HG03159 (cell line): Measurements from ENCODE around the gene SMIM35.

Experiments used
- ATAC-seq: cut with Tn5 transposase; IDR thresholded peaks from one replicate; pipeline ENCODE4 v1.9.1; 2021; ENCODE audit warnings: mild to moderate bottlenecking, moderate library complexity; ENCODE audit not compliant: unreplicated experiment

The SMIM35 gene

DNA sequence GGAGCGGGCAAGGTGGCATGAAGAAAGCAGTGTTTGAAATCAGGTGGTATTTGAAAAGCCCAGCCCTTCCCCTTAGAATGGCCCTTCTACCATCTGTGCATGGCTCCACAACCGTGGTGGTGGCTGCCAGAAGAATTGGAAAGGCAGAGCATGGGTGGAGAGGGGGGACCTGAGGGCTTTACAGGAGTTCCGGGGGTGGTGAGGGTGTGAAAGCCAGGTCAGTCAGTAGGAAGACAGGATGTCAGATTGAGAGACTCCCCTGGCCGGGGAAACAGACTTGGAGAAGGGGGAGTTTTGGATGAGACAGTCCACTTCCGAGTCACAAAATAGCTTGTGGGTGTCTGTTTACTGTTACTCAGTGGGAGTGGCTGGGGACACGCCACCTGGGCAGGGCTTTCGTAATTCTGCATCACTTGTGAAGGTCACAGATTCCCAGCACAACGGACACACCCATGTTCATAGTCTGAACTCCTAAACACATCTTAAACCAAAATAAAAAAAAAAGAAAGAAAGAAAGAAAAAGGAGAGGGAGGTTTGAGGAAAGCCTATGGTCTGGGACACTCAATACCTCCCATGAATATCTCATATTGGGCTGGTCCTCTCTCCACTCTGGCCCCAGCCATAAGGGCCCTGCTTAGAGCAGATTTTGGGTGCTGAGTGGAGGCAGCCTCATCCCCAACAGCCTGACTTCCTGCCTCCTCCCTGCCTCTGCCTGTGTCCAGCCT is 24.4 kb upstream of the SMIM35 start:
- no peak for ATAC-seq

DNA sequence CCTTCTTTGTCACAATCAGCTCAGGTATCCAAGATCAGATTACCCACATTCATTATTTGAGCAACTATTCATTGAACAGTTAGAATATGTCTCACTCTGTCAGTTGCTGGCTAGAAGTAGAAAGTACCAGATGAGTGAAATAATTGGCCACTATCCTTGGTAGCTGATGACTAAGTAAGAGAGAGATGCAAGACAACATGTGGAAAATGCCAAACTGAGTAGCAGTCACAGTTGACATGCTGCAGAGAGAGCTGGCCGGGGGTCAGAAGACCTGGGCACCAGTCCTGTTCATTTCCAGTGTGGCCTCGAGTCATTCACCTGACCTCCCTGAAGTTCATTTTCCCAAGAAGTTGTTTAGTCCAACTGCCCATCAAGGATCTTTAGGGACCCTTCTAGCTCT is 22.5 kb upstream of the SMIM35 start:
- ATAC-seq, result no peak

DNA sequence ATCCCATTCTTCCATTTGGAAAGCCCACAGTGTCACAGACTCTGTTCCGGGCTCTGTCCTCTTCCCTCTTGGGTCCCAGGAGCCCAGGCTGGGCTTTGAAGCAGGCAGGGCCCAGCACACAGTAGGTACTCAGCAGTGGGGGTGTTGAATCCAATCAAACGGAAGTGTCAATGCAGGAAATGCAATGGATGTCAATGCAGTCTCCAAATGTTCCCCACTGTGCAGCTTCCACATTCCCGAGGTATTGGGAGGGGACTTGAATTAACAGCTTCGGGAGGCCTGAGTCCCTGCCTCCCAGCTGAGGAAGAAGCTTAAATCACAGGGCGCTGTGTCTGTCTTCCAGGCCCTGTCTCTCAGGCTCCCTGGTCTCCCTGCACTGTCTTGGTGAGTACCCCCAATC is 21.8 kb upstream of the SMIM35 start:
- no peak for ATAC-seq

DNA sequence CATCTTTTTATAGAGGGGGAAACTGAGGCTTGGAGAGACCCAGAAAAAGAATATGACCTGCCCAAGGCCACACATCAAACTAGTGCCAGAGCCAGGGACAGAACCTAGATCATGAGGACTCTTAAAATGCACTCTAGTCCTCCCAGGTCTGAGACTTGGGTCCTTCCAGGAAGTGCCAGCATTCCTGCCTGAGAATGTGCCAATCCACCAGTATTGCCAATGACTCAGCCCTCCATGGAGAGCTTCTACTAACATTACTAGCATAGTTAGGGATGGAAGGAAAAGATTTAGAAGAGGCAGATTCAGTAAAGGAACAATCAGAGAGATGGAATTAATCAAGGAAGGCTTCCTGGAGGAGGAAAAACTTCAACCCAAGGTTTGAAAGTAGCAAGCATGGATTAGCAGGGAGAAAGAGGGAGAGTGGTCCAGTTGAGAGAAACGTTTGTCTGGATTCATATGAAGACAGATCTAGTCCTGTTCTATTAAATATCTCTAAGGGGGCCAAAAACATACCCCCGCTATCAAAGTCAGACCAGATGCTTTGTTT is 20.1 kb upstream of the SMIM35 start:
- ATAC-seq, result no peak

DNA sequence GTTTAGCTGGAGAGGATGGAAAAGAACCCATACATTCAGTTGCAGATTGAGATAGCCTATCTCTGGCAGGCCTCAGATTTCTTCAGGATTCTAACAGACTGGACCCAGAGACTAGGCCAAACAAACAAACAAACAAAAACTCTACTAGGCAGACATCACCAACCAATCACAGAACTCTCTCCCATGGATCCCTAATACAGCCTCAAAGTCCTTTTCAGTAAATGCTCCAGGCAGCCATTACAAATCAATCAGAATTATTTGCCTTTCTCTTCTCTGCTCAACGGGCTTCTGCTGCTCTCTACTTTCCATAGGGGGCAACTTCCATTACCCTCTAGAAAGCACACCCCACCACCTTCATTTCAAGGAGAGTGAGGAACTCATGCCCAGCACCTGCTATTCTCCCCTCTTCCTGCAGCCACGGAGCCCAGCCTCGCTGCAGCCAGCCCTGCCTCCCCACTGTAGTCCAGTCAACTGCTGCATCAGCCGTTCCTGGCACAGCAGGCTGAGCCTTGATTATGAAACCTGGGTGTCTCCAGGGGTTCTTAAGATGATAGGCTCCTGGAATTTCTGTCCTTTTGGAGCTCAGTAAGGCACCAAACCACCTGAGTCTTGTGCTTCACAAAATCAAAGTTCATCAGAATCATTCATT is 19.0 kb upstream of the SMIM35 start:
- no peak for ATAC-seq

DNA sequence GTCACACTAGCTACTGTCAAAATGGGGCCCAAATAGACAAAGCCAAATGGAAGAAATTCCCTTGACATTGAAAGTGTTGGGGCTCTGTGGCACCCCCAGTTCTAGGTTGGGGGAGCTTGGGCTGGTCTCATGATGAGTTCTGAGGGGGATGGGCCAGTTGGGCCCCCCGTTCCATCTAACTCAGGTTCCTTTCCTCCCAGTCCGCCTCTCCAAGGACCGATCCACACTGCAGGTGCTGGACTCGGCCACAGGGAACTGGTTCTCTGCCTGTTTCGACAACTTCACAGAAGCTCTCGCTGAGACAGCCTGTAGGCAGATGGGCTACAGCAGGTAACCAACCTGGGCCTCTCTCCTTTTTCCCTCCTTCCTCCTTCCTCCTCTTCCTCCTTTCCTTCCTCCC is 17.7 kb upstream of the SMIM35 start:
- no peak for ATAC-seq

DNA sequence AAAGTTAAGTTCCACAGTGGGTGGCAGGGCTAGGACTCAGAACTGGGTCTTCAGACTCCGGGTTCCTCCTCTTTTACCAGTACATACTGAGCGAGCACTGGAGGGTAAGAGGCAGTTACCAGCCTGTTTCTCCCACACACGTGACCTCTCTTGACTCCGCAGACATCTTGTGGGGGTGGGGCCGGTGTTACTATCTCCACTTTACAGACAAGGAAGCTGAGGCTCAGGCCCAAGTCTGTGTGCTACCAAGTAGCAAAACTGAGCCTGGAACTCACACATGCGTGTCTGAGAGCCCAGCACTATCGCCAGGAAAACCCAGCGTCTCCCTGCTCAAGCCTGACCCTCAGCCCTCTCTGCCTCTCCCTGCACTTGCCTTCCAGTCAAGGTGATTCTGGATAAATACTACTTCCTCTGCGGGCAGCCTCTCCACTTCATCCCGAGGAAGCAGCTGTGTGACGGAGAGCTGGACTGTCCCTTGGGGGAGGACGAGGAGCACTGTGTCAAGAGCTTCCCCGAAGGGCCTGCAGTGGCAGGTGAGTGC is 16.0 kb upstream of the SMIM35 start:
- ATAC-seq, result no peak

DNA sequence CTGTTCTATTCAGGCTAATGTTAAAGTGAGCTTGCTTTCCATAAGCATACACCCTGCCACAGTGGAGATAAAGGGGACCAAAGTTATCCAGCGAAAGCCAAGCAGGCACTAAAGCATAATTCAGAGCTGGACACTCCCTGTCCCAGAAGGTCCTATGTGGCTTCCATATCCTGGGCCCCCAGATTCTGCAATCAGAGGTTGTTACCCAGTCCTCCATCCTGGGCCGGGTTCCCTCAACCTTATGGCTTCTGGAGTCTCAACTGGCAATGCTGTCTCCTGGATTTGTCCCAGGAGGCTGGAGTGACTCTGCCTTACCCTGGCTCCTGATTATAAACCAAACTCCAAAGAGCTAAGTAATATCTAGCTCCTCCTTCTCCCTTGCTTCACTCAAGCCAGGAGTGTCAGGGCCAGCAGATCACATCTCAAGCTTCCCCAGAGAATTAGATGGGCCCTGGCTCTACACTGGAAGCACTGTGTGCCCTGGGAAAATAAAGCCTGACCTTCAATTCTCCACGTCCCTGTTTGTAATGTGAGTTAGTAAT is 14.0 kb upstream of the SMIM35 start:
- no peak for ATAC-seq

DNA sequence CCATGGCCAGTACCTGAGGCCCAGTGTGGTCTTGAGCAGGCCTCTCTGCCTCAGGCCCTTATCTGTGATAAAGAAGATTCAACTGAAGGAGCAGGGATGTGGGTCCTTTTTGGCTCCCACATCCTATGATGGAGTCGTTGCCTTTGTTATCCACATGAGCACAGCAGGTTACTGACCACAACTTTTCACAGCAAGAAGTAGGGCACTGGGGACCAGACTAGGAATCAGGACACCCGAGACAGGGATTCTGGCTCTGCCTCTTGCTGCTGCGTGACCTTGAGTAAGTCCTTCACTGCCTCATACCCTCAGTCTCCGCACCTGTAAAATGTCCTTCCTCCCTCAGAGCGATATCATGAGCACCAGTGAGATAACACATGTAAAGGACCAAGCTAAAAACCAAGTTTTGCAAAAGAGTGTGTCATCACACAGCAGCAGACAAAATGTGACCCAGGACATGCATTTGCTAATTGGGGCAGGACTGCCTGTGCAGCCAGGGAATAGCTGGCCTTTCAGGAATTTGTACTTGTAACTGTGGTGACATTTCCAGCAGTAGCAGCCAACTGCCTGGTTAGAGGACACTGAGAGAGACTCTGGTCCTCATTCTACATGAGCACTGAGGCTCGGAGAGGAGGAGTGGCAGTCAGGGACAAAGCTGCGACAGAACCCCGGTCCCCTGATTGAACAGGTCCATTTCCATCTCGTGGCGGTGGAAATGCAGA is 13.2 kb upstream of the SMIM35 start:
- no peak for ATAC-seq

DNA sequence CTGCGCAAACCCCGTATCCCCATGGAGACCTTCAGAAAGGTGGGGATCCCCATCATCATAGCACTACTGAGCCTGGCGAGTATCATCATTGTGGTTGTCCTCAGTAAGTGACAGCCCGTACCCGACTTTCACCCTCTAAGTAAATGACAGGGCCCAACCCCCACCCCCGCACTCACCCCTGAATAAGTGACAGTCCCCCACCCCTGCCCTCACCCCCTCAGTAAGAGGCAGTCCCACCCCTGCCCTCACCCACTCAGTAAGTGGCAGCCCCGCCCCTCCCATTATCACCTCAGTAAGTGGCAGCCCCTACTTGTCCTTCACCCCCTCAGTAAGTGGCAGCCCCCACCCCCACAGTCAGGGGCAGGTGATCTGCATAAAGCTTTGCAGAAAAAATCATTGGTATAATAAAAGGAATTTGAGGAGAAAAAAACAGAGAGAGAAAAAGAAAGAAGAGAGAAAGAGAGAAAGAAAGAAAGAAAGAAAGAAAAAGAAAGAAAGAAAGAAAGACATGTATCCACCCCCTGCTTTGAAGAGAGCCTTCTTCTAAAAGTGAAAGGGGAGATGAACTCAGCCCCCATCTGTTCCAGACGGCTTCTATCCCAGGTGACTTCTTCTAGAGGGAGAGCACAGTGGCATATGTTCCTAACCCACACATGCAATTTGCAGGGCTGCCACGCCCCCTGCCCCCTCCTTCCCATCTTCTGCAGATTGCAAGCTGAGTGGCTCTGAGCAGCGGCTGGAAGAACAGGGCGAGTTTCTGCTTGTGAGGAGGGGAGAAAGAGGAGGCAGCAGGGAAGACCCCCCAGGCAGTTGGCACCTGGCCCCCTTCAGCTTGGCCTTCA is 12.5 kb upstream of the SMIM35 start:
- ATAC-seq, result no peak

DNA sequence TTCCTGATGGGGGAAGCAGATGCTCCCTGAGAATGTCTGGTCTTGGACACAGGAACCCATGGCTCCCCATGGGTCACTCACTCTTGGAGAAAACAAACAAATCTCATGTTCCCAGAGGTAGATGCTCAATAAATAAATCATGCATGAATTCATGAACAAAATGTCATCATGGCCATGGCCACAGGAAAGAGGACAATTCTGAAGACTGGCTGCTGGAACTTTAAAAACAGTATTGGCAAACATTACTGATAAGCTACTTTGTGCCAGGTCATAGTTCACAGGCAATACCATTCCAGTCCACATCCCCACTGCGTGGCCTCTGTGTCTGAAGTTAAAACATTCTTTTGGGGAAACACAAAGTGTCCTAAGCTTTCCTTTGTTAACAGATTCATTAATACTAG is 9.2 kb upstream of the SMIM35 start:
- ATAC-seq, result no peak

DNA sequence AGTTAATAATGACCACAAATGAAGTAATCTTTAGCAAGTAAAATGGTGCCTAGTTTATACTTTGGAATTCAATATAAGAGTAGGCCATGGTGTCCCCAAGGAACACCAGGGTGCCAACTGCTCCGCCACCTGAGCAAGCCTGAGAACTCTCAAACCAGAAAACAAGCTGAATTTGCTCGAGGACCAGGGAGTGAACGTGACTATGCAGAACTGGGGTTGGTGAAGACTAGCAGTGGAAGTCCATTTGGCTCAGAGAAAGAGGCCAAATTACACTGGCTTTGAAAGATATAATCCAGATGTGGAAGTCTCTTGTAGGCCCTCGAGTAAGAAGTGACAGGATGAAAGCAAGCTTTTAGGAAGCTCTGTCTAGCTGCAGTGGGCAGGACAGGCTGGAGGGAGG is 8.7 kb upstream of the SMIM35 start:
- no peak for ATAC-seq

DNA sequence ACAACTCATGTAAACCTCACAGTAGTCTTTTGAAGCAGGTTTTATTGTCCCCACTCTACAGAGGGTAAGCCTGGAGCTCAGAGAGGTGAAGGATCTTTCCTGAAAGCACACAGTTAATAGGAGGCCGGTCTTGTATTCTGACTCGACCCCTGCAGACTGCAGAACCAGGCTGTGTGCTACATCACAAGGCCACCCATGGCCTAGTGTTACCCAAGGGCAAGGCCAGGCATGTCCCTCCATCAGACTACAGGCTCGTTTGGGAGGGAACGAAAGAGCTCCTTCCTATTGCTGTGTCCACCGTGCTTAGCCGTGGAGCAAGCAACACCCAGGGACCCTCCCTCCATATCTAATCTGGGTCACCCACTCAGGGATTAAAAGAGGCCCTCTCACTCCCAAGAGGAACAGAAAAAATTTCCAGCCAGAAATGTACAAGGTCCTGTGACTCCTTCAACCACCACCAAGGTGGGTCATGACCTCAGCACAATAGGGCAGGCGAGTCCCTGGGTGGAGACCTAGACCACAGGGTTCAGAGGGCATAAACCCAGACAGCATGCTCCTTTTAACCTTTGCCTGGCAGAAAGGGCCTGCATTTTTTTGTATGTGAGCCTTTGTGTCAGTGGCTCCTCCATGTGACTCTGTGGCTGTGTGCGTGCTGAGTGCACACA is 6.3 kb upstream of the SMIM35 start:
- ATAC-seq, result no peak

DNA sequence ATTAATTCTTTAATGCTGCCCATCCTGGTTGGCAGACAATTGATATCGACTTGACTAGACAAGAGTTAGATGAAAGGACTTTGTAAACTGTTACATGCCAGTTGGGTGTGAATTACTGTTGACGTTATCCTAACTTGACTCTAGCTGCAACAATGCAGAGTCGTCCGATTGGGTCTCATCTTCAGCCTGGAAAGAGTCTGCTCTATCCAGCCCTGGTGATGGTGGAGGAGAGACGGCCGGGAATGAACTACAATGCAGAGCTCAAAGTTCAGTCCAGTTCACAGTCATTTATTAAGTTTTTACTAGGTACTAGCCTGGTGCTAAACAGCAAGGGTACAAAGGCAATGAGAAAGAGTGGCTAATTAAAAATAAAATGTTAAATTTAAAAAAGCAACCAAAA is 4.9 kb upstream of the SMIM35 start:
- no peak for ATAC-seq

DNA sequence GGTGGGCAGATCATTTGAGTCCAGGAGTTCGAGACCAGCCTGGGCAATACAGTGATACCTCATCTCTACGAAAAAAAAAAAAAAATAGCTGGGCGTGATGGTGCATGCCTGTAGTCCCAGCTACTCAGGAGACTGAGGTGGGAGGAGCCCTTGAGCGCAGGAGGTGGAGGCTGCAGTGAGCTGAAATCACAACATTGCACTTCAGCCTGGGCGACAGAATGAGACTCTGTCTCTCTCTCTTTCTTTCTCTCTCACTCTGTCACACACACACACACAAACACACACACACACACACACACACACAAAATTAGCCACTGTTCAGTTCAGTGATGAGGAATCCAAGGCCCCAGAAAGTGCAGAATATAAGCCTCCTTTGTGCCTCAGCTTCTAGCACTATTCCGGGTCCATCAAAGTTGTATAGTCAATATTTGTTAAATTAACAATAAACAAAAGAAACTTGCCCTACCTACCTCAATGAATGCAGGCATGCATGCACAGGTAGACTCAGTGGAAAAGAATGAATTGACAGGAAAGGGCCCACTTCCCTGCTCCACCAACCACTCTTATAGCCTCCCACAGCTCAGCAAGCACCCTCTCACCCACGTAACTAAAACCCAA is 3.9 kb upstream of the SMIM35 start:
- ATAC-seq, result no peak

DNA sequence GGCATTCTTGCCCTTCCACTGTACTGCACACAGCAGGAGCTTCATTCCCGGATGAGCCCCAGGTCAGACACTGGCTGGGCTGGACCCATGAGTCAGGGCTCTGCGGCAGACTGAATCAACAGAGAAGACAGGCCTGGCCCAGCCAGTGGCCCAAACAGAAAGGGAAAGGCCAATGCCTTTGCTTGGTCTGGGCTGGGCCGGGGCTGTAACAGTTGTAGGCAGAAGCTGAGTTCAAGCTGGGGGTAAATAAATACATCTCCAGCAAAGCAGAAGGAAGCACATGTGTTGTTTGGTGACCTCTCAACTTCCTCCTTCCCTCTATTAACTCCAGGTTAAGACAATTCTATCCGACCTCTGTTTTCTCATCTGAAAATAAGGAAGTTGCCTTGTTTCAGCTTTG is 1.8 kb upstream of the SMIM35 start:
- no peak for ATAC-seq

DNA sequence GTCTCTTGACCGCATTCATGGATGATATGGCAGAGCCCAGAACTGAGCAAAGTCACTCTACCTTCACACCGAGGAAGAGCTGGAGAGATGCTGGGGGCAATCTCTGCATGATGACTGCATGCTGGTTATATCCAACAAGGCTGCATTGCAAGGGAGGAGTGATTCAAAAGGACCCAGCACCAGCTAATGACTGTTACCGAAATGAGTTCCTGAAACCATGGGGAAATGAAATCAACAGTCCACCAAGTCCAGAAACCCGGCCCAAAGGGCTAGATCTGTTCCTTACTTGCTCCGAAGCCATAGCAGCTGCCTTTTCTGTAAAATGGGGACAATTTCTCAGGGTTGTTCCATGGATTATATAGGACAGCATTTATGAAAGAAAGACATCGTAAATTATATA is 1.2 kb upstream of the SMIM35 start:
- no peak for ATAC-seq

DNA sequence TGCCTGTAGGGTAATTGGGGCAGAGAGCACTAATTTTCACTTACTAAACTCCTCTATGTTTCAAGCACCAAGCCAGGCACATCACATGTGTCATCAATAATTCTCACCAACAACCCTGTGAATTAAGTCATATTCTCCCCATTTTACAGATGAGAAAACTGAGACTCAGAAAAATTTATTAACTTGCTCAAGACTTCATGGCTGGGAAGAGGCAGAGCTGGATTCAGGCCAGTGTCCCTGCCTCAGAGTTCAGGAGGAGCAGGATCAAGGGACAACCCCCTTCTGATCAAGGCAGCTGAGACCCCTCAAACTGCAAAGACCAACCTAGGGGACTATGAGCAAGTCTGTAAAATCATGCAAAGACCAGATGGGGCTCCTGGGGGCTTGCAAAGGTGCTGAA is 2.1 kb downstream of the SMIM35 start:
- ATAC-seq, result no peak

DNA sequence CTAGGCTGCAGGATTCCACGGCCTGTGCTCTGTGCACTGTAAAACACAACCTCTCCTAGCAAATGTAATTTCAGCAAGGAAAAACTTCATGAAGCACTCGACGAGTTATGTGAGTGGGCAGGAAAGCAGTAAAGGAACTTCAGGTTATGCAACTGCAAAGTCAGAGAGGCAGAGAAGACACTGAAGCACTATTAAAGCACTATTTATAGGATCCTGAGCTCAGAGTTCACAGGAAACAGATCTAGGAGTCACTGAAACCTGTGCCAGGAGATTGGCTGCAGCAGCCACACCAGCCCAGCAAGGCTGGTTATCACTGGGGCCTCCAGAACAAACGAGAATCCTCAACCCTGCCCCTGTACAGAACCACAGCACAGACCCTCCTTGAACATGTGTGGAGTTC is 2.5 kb downstream of the SMIM35 start:
- no peak for ATAC-seq
